ENCODE results near the gene SYNPR. TPM values are rescaled to one million over a fixed set of nuclear protein-coding genes. Genes with fewer than 3 reads are reported as not detected.

SYNPR gene
- total and polyA plus RNA-seq, 5 experiments from 2014 or later: not detected

- peaks cover 0 to 24% (median 4%) of the 10 kb centered on the region in 9 donors for H3K9me3 Mint-ChIP-seq
- no peak overlapping the region for H3K4me3 Mint-ChIP-seq
- H3K27me3 Mint-ChIP-seq: peaks cover 0 to 7% (median 0%) of the 10 kb centered on the region in 5 donors
- H3K27ac Mint-ChIP-seq: no peak overlapping the region
- ATAC-seq (no peak), DNase-seq (no peak)
- H3K36me3 Mint-ChIP-seq: peaks cover 0 to 5% (median 0%) of the 10 kb centered on the region in 3 donors
- no peaks in the 10 kb centered on the region for H3K4me1 Mint-ChIP-seq
- POLR2A ChIA-PET: no interaction called here
These were observed 310.8 kb downstream of the SYNPR start for GRCh38 chr3:63588895-63589294.

GRCh38 chr3:63593779-63594178 is 315.7 kb downstream of the SYNPR start:
- Mint-ChIP-seq H3K9me3 (peaks cover 0 to 6% (median under 1%) of the 10 kb centered on the region in 9 donors), H3K36me3 (no peaks in the 10 kb centered on the region), H3K27me3 (peaks cover 0 to 3% (median 0%) of the 10 kb centered on the region in 5 donors), H3K4me1 (no peaks in the 10 kb centered on the region), H3K27ac (no peak overlapping the region), H3K4me3 (no peak overlapping the region)
- DNase-seq: no peak
- POLR2A ChIA-PET: no interaction called here
- no peak for ATAC-seq

- Mint-ChIP-seq H3K27me3 (peaks cover 0 to 3% (median 0%) of the 10 kb centered on the region in 5 donors), H3K4me1 (no peaks in the 10 kb centered on the region), H3K27ac (no peak overlapping the region), H3K4me3 (no peak overlapping the region), H3K9me3 (no peaks in the 10 kb centered on the region), H3K36me3 (no peaks in the 10 kb centered on the region)
- POLR2A ChIA-PET: no interaction called here
- DNase-seq: no peak
- no peak for ATAC-seq
These were observed 317.1 kb downstream of the SYNPR start for GRCh38 chr3:63595221-63595620.

- no peak for ATAC-seq
- no peaks in the 10 kb centered on the region for H3K4me1 Mint-ChIP-seq
- no peak overlapping the region for H3K27ac Mint-ChIP-seq
- peaks cover 0 to 7% (median 0%) of the 10 kb centered on the region in 5 donors for H3K27me3 Mint-ChIP-seq
- DNase-seq: no peak
- peaks cover 0 to 7% (median 0%) of the 10 kb centered on the region in 9 donors for H3K9me3 Mint-ChIP-seq
- H3K36me3 Mint-ChIP-seq: no peaks in the 10 kb centered on the region
- no peak overlapping the region for H3K4me3 Mint-ChIP-seq
- POLR2A ChIA-PET: no interaction called here
These were observed 318.9 kb downstream of the SYNPR start for GRCh38 chr3:63597019-63597418.

- no peaks in the 10 kb centered on the region for H3K36me3 Mint-ChIP-seq
- POLR2A ChIA-PET: no interaction called here
- no peak overlapping the region for H3K4me3 Mint-ChIP-seq
- H3K9me3 Mint-ChIP-seq: peaks cover 0 to 5% (median 0%) of the 10 kb centered on the region in 9 donors
- no peak overlapping the region for H3K27ac Mint-ChIP-seq
- H3K27me3 Mint-ChIP-seq: peaks cover 1 to 14% (median 3%) of the 10 kb centered on the region in 5 donors
- ATAC-seq: no peak
- H3K4me1 Mint-ChIP-seq: no peaks in the 10 kb centered on the region
- DNase-seq: no peak
These were observed 329.6 kb downstream of the SYNPR start for GRCh38 chr3:63607716-63608115.

- Mint-ChIP-seq H3K27me3 (peaks cover 1 to 14% (median 4%) of the 10 kb centered on the region in 5 donors), H3K36me3 (no peaks in the 10 kb centered on the region), H3K9me3 (peaks cover 0 to 5% (median 0%) of the 10 kb centered on the region in 9 donors), H3K4me3 (no peak overlapping the region), H3K4me1 (no peaks in the 10 kb centered on the region), H3K27ac (no peak overlapping the region)
- no peak for ATAC-seq
- POLR2A ChIA-PET: no interaction called here
- no peak for DNase-seq
These were observed 331.3 kb downstream of the SYNPR start for GRCh38 chr3:63609408-63609807.

- no peak overlapping the region for H3K27ac Mint-ChIP-seq
- ATAC-seq (no peak), DNase-seq (no peak)
- H3K4me3 Mint-ChIP-seq: no peak overlapping the region
- no peaks in the 10 kb centered on the region for H3K36me3 Mint-ChIP-seq
- peaks cover 0 to 5% (median 0%) of the 10 kb centered on the region in 9 donors for H3K9me3 Mint-ChIP-seq
- no peaks in the 10 kb centered on the region for H3K4me1 Mint-ChIP-seq
- peaks cover 1 to 11% (median 4%) of the 10 kb centered on the region in 5 donors for H3K27me3 Mint-ChIP-seq
- POLR2A ChIA-PET: no interaction called here
These were observed 331.7 kb downstream of the SYNPR start for GRCh38 chr3:63609834-63610233.

- no peaks in the 10 kb centered on the region for H3K4me1 Mint-ChIP-seq
- H3K36me3 Mint-ChIP-seq: no peaks in the 10 kb centered on the region
- H3K27ac Mint-ChIP-seq: no peak overlapping the region
- peaks cover 0 to 5% (median 0%) of the 10 kb centered on the region in 9 donors for H3K9me3 Mint-ChIP-seq
- ATAC-seq: no peak
- H3K4me3 Mint-ChIP-seq: no peak overlapping the region
- H3K27me3 Mint-ChIP-seq: peaks cover 0 to 6% (median under 1%) of the 10 kb centered on the region in 5 donors
- no peak for DNase-seq
- POLR2A ChIA-PET: no interaction called here
These were observed 333.3 kb downstream of the SYNPR start for GRCh38 chr3:63611382-63611781.

- Mint-ChIP-seq H3K27ac (no peak overlapping the region), H3K27me3 (peaks cover 0 to 9% (median 1%) of the 10 kb centered on the region in 5 donors), H3K9me3 (peaks cover 0 to 4% (median 0%) of the 10 kb centered on the region in 9 donors), H3K4me3 (no peak overlapping the region), H3K4me1 (no peaks in the 10 kb centered on the region), H3K36me3 (peaks cover 0 to 4% (median 0%) of the 10 kb centered on the region in 3 donors)
- ATAC-seq (no peak), DNase-seq (no peak)
- POLR2A ChIA-PET: no interaction called here
These were observed 335.5 kb downstream of the SYNPR start for GRCh38 chr3:63613561-63613960.

- Mint-ChIP-seq H3K27ac (no peak overlapping the region), H3K36me3 (peaks cover 0 to 4% (median 0%) of the 10 kb centered on the region in 3 donors), H3K27me3 (peaks cover 1 to 15% (median 3%) of the 10 kb centered on the region in 5 donors), H3K4me3 (no peak overlapping the region), H3K9me3 (peaks cover 0 to 10% (median 5%) of the 10 kb centered on the region in 9 donors), H3K4me1 (peaks cover 0 to 1% (median 0%) of the 10 kb centered on the region in 4 donors)
- ATAC-seq (no peak), DNase-seq (no peak)
- POLR2A ChIA-PET: no interaction called here
These were observed 339.3 kb downstream of the SYNPR start for GRCh38 chr3:63617391-63617790.

GRCh38 chr3:63624941-63625560 is 346.9 kb downstream of the SYNPR start:
- no peaks in the 10 kb centered on the region for H3K36me3 Mint-ChIP-seq
- peaks cover 0 to 6% (median 2%) of the 10 kb centered on the region in 9 donors for H3K9me3 Mint-ChIP-seq
- no peak overlapping the region for H3K4me3 Mint-ChIP-seq
- ATAC-seq (no peak), DNase-seq (no peak)
- POLR2A ChIA-PET: interaction anchor here (0.5 kb wide), 1 partner anchor 1336 kb away, joined by 4 read pairs; no protein-coding TSS in a partner anchor
- H3K27me3 Mint-ChIP-seq: peaks cover 2 to 6% (median 3%) of the 10 kb centered on the region in 5 donors
- H3K27ac Mint-ChIP-seq: no peak overlapping the region
- H3K4me1 Mint-ChIP-seq: no peaks in the 10 kb centered on the region

- POLR2A ChIA-PET: no interaction called here
These were observed 353.6 kb downstream of the SYNPR start for GRCh38 chr3:63631670-63632069.

GRCh38 chr3:63635186-63635585 is 357.1 kb downstream of the SYNPR start:
- Mint-ChIP-seq H3K9me3 (peaks cover 2 to 25% (median 10%) of the 10 kb centered on the region in 9 donors), H3K27me3 (peaks cover 2 to 27% (median 11%) of the 10 kb centered on the region in 5 donors), H3K27ac (no peak overlapping the region), H3K36me3 (no peaks in the 10 kb centered on the region), H3K4me3 (no peak overlapping the region), H3K4me1 (no peaks in the 10 kb centered on the region)
- ATAC-seq: no peak
- POLR2A ChIA-PET: no interaction called here
- no peak for DNase-seq

More at GRCh38 chr3:63631670-63632069, 353.6 kb downstream of the SYNPR start:
- no peak for ATAC-seq
- Mint-ChIP-seq H3K4me1 (no peaks in the 10 kb centered on the region), H3K36me3 (no peaks in the 10 kb centered on the region), H3K9me3 (peaks cover 0 to 14% (median 4%) of the 10 kb centered on the region in 9 donors), H3K4me3 (no peak overlapping the region), H3K27ac (no peak overlapping the region), H3K27me3 (peaks cover 0 to 24% (median 9%) of the 10 kb centered on the region in 5 donors)
- no peak for DNase-seq

GRCh38 chr3:63639806-63640205 is 361.7 kb downstream of the SYNPR start:
- Mint-ChIP-seq H3K27ac (no peak overlapping the region), H3K4me1 (no peaks in the 10 kb centered on the region), H3K36me3 (no peaks in the 10 kb centered on the region), H3K9me3 (peaks cover 4 to 30% (median 10%) of the 10 kb centered on the region in 9 donors), H3K4me3 (no peak overlapping the region), H3K27me3 (peaks cover 8 to 26% (median 12%) of the 10 kb centered on the region in 5 donors)
- DNase-seq: no peak
- ATAC-seq: no peak
- POLR2A ChIA-PET: no interaction called here

All from naive thymus-derived CD8-positive, alpha-beta T cell (primary cell).